EL (cell line): ENCODE measurements around the gene IGFLR1.
"Not testable (repeated sequence)": the region's sequence is repeated elsewhere in the genome, so short reads cannot be mapped to it uniquely, and the experiment has no call there.

Experiments used
- DNase-seq: peaks from one replicate; pipeline ENCODE4 v3.0.0-alpha.2; 2016

Gene IGFLR1

GRCh38 chr19:35704218-35704617 is 38.0 kb downstream of the IGFLR1 start, which contains the start of gene ZBTB32:
Gene ZBTB32 (plus strand): TSS chr19:35704558. CDS start chr19:35714627, 10,069 bp downstream.
- peak; percentile 26 for DNase-seq

- no peak for DNase-seq
Measured at GRCh38 chr19:35703343-35703742, 38.9 kb downstream of the IGFLR1 start.

GRCh38 chr19:35702223-35703012 is 39.8 kb downstream of the IGFLR1 start:
- DNase-seq, result peak; percentile 98

GRCh38 chr19:35696835-35697234 is 45.4 kb downstream of the IGFLR1 start:
- no peak for DNase-seq

- no peak for DNase-seq
Measured at GRCh38 chr19:35695895-35696422, 46.3 kb downstream of the IGFLR1 start.

GRCh38 chr19:35693835-35694599 is 48.2 kb downstream of the IGFLR1 start:
- peak; percentile 83 for DNase-seq

- no peak for DNase-seq
Measured at GRCh38 chr19:35693422-35693821, 48.8 kb downstream of the IGFLR1 start.

GRCh38 chr19:35692010-35692409 is 50.2 kb downstream of the IGFLR1 start:
- DNase-seq, result no peak

- not testable (repeated sequence) for DNase-seq
Measured at GRCh38 chr19:35691106-35691505, 51.1 kb downstream of the IGFLR1 start.

GRCh38 chr19:35689836-35690235 is 52.4 kb downstream of the IGFLR1 start:
- DNase-seq, result peak; percentile 25
